ENCODE results near the gene SPRYD7.
"Not testable (repeated sequence)": the region's sequence is repeated elsewhere in the genome, so short reads cannot be mapped to it uniquely, and the experiment has no call there.

The SPRYD7 gene

DNA sequence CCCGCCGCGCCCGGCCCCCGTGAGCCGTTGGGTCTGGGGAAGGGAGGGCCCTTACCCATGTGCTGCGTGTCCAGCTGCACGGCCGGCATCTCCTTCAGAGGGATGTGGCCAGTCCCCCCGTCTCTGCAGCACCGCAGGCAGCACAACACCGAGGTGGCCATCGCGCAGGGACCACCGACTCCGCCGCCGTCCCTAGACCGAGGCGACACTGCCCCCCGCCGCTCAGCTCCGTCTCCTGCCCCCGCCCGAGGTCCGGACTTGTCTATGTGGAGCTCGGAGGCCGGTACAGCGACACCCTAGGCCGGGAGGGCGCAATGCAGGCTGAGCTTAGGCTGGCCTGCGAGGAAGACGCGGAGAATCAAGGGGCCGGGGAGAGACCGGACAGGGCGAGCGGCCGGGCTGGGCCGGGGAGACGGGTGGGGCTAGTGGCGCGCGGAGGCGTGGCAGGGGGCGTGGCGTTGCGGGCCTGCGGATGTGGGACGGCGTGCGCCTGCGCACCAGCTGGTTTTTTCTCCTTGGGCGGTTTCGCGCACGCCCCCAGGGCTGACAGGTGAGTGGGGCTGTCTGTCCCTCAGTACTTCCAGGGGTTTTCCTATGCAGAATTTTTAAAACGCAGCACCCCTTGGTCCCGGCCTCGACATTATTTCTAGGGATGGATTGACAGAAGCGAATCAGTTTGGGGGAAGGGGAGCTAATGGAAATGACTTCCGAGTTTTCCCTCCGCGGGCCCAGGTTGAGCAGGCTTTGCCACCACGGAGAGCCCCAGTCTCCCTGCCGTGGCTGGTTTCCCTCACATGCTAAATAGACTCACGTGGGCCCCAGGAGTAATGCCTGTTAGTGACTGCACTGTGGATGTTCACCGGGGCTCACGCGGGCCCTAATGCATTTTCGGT lies at the start of gene SPRYD7:
Gene SPRYD7, minus strand, starts transcription at position 266 of the 893 bp plus-strand sequence. Its CDS starts 105 bp downstream, at position 161.
- DNase-seq (ENCODE audit: low read depth), result peak; percentile 99

DNA sequence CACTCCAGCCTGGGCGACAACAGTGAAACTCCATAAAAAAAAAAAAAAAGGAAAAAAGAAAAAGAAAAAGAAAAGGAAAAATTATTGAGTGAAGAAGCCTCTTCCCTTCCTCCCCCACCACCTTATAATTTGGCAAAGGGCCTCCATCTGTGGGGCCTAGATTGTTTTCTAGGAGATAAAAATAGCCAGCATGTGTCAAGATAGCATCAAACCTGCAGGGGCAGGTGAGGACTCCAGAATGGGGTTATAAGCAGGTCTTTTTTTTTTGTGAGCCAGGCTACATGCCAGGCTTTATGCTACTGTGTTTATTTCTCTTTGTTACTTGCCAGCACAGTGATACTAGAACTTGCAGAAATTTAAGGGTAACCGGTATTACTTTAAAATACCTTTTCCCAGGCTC lies 49.0 kb upstream of the SPRYD7 start:
- DNase-seq (ENCODE audit: low read depth), result no peak

- no peak for DNase-seq (ENCODE audit: low read depth)
Observed at GRCh38 chr13:49980266-49980665, 44.1 kb upstream of the SPRYD7 start.

DNA sequence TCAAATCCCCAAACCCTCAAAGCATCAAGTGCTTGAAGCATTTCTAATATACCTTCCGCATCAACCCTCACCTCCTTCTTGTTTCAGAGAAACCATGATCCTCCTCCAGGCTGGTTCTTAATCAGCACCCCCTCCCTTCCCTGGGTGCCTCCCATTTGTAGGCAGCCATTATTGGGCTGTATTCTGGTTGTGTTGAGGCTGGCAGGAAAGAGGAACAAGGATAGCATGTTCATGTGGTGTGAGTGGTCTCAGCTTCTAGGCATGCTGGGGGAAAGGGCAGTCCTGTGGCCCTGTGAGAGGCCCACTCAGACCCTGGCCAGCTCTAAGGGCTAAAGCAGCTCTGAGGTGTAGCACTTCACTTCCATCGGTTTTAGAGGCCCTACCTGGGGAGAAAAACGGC lies 41.9 kb upstream of the SPRYD7 start:
- no peak for DNase-seq (ENCODE audit: low read depth)

- peak; percentile 67 for DNase-seq (ENCODE audit: low read depth)
Observed at GRCh38 chr13:49976314-49977258, 40.4 kb upstream of the SPRYD7 start.

GRCh38 chr13:49975826-49976225 lies 39.7 kb upstream of the SPRYD7 start:
- DNase-seq (ENCODE audit: low read depth), result no peak

GRCh38 chr13:49972709-49973108 lies 36.6 kb upstream of the SPRYD7 start:
- no peak for DNase-seq (ENCODE audit: low read depth)

DNA sequence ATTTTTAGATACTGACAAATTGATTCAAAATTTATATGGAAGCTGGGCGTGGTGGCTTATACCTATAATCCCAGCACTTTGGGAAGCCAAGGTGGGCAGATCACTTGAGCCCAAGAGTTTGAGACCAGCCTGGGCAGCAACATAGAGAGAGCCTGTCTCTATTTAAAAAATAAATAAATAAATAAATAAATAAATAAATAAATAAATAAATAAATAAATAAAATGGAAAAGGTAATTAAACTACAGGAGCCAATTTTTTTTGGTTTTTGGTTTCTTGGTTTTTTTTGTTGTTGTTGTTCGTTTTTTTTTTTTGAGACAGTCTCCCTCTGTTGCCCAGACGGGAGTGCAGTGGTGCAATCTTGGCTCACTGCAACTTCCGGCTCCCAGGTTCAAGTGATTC lies 31.3 kb upstream of the SPRYD7 start:
- no peak for DNase-seq (ENCODE audit: low read depth)

DNA sequence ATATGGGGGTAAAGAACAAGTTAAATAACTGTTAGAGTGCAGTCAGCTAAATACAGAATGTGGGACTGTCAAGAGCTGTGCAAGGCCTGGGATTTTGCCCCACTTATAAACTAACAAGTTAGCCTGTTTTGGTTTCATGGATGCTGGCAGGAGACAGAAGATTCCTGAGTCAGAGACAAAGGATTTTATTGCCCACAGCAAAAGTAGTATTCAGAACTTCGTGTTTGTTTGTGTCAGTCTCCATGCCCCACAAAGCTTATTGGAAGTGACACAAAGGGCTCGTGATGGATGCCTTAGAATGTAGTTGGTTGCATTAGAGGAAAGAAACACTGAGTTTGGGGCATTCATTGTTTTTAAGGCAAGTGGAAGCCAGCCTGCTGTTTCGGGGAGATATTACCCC lies 22.2 kb upstream of the SPRYD7 start:
- DNase-seq (ENCODE audit: low read depth), result peak; percentile 28

GRCh38 chr13:49956131-49956530 lies 20.0 kb upstream of the SPRYD7 start:
- DNase-seq (ENCODE audit: low read depth), result no peak

DNA sequence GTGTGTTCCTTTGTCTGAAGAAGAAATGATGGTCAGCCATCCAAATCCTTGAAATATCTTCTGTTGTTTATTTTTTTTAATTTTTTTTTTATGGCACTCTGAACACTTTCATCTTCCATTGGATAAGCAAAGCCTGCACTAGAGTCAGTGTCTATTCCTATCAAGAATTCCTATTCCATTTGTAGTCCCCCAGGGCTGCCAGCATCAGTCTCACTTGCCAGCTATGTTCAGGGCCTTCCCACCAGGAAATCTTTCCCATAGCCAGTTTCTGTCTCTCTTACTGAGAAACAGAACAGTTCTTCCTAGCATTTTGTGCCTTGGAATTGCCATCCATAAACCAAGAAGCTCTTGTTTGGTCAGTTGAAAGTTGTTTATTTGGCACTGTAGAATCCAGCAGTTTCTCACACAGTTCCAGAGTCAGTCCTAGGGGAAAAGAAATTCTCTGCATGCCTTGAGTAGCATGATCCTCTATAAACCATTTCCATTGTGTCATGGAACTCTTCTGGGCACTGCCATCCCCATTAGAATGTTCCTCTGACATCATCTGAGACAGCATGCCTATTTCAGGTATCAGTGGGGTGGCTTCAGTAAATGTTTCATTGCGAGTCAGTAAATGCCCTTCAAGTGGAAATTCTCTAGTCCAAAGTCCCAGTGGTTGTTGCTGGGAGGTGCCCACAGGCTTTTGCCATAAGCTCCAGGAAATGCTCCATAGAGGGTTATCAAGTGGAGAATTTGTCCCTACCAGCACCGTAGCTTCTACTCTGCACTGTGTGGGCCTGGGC lies 18.7 kb upstream of the SPRYD7 start:
- DNase-seq (ENCODE audit: low read depth), result no peak

DNA sequence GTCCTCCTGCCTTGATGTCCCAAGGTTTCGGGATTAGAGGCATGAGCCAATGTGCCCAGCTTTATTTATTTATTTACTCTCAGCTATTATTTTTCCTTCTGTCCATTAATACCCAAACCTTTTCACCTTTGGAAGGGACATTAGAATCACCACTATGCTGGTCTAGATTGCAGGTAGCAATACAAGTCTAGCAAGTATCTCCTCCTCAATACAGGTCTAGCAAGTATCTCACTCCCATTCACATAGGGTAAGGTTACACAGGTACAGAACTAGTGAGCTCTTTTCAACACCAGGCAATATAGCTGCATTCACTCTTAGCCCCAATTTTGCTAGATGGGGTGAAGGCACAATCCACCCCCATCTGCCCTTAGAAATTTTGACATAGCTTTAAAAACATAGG lies 17.4 kb upstream of the SPRYD7 start:
- no peak for DNase-seq (ENCODE audit: low read depth)

- no peak for DNase-seq (ENCODE audit: low read depth)
Observed at GRCh38 chr13:49951754-49952535, 15.8 kb upstream of the SPRYD7 start.

DNA sequence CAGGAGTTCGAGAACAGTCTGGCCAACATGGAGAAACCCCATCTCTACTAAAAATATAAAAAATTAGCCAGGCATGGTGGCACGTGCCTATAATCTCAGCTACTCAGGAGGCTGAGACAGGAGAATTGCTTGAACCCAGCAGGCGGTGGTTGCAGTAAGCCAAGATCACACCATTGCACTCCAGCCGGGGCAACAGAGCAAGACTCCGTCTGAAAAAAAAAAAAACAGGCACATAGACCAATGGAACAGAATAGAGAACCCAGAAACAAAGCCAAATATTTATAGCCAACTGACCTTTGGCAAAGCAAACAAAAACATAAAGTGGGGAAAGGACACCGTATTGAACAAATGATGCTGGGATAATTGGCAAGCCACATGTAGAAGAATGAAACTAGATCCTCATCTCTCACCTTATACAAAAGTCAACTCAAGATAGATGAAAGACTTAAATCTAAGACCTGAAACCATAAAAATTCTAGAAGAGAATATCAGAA lies 12.7 kb upstream of the SPRYD7 start:
- not testable (repeated sequence) for DNase-seq (ENCODE audit: low read depth)

DNA sequence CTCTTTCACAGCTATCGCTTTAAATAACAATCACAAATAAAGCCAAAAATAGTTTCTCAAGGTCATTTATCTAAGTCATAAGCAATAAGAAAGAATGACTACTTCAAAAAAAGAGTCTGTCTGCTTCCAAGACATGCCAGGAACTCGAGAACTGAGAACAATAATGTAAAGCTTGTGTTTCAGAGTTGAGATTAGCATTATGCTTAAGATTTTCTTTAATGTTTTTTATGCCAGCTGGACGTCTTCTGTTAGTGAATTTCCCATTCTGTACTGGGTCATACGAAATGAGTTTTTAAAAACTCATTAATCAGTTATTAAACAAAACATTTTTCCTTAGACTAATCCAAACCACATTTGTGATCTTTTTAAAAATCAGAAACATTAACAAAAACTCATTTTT lies 3.2 kb upstream of the SPRYD7 start:
- DNase-seq (ENCODE audit: low read depth), result peak; percentile 28

- DNase-seq (ENCODE audit: low read depth), result no peak
Observed at GRCh38 chr13:49938921-49939320, 2.8 kb upstream of the SPRYD7 start.

- no peak for DNase-seq (ENCODE audit: low read depth)
Observed at GRCh38 chr13:49938314-49938713, 2.2 kb upstream of the SPRYD7 start.

DNA sequence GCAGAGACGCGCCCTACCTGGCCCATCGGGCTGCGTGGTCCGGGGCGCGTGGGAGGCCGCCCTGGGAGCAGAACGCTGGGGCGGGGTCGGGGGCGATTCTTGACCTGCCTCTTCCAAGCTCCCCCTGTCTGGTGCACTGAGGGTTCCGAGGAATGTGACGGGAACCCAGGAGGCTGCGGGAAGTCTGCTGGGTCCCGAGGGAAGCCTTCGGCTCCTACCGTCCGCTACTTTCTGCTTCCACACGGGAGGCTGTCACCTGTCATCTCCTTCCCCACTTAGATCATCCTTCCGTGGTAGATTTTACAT lies 781 bp upstream of the SPRYD7 start:
- no peak for DNase-seq (ENCODE audit: low read depth)

DNA sequence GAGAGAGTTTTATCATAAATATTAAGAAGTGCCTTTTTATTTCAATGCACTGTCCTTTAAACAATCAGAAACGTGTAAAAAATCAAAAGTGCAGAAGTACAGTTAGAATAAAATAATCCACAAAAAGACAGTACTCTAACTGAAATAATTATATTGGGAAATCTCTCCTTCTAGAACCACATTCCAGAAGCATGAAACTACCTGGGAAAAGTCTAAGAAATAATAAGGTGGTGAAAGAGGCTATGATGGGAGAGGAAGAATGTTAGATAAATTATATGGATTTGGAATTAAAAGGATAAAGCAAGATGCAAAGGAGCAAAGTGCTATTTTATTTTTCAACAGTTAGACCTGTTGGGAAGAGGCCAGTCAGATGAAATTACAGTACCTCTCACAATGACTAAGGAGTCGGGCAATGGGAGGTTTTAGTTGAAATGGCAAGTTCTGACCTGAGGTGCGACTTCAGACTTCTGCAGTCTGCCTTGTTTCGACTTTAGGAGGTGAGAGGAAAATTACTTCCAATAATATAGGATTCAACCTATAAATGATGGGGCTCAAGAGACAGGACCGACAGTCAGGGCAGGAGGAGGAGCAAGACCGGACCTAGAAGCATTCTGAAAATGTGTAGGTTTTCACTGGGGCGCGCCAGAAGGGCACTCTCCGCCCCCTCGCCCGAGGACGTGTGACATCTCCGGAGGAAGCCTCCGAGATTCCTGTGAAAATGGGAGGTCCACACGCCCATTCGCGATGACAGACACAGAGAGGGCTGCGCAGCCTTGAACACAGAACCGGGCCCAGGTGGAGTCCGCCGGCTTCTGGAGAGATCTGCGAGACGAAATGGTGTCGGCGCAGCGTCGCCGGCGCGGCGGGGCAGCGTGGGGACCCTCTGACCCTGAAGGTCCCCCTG lies 717 bp downstream of the SPRYD7 start:
- DNase-seq (ENCODE audit: low read depth), result peak; percentile 62

GRCh38 chr13:49933511-49933910 lies 2.6 kb downstream of the SPRYD7 start:
- DNase-seq (ENCODE audit: low read depth), result peak; percentile 37

Data from iris pigment epithelial cell (primary cell).